Peyer's patch (tissue), 4 donors: Measurements from ENCODE around the gene DHX57.
"Not testable (repeated sequence)": the region's sequence is repeated elsewhere in the genome, so short reads cannot be mapped to it uniquely, and the experiment has no call there.

ENCODE experiments used
- POLR2A ChIP-seq, 2 donors: fragments of 450-650 bp; IDR thresholded peaks; one replicate each; pipeline ENCODE4 v1.5.1; 2017; ENCODE audit warnings: antibody characterized with exemption in 2 of 2, mild to moderate bottlenecking in 2 of 2, moderate library complexity in 2 of 2
- TF ChIP-seq, protein P1 (sequence below), 6 experiments: fragments of 450-650 bp in 4 of 6; fragments of 200-600 bp in 2 of 6; sonication (generic) in 1 of 6; IDR thresholded peaks; one replicate each; pipeline ENCODE4 v1.5.1; 2017 to 2019; ENCODE audit warnings: antibody characterized with exemption in 6 of 6, mild to moderate bottlenecking in 3 of 6, moderate library complexity in 1 of 6

DNA sequence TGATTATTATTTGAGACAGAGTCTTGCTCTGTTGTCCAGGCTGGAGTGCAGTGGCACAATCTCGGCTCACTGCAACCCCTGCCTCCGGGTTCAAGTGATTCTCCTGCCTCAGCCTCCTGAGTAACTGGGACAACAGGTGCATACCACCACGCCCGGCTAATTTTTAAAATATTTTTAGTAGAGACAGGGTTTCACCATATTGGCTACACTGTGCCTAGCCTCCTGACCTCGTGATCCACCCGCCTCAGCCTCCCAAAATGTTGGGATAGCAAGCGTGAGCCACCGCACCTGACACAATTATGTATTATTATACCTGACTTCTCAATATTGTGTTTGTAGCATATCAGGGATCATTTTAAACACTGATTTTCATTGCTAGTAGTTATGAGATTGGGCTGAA lies 83.4 kb downstream of the DHX57 start:
- TF ChIP-seq, protein P1, sequence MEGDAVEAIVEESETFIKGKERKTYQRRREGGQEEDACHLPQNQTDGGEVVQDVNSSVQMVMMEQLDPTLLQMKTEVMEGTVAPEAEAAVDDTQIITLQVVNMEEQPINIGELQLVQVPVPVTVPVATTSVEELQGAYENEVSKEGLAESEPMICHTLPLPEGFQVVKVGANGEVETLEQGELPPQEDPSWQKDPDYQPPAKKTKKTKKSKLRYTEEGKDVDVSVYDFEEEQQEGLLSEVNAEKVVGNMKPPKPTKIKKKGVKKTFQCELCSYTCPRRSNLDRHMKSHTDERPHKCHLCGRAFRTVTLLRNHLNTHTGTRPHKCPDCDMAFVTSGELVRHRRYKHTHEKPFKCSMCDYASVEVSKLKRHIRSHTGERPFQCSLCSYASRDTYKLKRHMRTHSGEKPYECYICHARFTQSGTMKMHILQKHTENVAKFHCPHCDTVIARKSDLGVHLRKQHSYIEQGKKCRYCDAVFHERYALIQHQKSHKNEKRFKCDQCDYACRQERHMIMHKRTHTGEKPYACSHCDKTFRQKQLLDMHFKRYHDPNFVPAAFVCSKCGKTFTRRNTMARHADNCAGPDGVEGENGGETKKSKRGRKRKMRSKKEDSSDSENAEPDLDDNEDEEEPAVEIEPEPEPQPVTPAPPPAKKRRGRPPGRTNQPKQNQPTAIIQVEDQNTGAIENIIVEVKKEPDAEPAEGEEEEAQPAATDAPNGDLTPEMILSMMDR (IDR thresholded peaks at IDR 0.05) = not testable (repeated sequence)
- not testable (repeated sequence) for TF ChIP-seq POLR2A (IDR thresholded peaks at IDR 0.05)
